H4 (cell line): ENCODE data around the gene TSEN54. TPM values are rescaled to one million over a fixed set of nuclear protein-coding genes. Genes with fewer than 3 reads are reported as not detected.

Experiments used
- DNase-seq: peaks from one replicate; pipeline ENCODE4 v3.0.0-alpha.2; 2015; ENCODE audit warnings: low spot score
- total RNA-seq: library from RNA; depleted of rRNA; stranded (reverse); fragments of >200 nt; shearing (Covaris generic); gene quantifications from 2 replicates; pipeline ENCODE4 v1.2.3, GENCODE V29; 2014

TSEN54 gene
- total RNA-seq, 1 experiment from 2014 or later = 24.1 TPM

DNA sequence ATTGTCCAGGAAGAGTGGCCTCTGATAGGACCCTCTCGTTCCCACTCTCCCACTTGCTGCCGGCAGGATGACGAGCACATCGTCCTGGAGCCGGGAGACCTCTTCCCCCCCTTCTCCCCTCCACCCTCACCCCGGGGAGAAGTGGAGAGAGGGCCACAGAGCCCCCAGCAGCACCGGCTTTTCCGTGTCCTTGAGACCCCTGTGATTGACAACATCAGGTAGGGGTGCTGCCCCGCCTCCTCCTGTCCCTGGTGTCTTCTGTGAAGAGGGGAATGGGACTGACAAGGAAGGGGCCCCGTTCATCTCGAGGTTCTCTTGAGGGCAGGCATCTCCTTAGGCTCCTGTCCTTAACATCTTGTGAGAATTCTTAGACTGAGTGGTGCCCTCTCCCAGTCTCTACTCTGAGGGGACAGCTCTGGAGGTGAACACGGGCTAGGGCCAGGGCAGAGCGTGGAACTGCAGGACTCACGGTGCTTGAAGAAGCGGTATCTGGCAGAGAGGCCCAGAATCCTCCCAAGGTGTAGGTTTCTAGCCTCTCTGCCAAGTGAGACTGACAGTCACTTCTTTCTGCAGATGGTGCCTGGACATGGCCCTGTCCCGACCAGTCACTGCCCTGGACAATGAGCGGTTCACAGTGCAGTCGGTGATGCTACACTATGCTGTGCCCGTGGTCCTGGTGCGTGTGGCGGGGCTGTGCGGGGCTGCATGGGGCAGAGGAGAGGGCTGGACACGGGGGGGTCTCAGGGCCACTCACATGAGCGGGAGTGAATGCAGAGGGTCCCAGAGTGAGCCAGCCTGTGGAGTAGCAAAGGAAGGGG is 27.4 kb upstream of the TSEN54 start:
- DNase-seq = no peak

DNA sequence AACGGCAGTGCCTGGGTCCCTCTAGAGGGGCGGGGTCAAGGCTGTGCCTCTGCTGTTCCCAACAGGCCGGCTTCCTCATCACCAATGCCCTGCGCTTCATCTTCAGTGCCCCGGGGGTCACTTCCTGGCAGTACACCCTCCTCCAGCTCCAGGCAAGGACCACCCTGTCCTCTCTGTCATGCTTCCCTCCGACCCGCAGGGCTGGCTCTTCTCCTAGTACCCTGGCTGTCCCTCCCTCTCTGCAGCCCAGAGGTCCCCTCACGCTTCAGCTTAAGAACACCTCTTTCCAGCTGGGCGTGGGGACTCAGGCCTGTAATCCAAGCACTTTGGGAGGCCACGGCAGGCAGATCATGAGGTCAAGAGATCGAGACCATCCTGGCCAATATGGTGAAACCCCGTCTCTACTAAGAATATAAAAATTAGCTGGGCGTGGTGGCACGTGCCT is 26.8 kb upstream of the TSEN54 start:
- DNase-seq = no peak

DNA sequence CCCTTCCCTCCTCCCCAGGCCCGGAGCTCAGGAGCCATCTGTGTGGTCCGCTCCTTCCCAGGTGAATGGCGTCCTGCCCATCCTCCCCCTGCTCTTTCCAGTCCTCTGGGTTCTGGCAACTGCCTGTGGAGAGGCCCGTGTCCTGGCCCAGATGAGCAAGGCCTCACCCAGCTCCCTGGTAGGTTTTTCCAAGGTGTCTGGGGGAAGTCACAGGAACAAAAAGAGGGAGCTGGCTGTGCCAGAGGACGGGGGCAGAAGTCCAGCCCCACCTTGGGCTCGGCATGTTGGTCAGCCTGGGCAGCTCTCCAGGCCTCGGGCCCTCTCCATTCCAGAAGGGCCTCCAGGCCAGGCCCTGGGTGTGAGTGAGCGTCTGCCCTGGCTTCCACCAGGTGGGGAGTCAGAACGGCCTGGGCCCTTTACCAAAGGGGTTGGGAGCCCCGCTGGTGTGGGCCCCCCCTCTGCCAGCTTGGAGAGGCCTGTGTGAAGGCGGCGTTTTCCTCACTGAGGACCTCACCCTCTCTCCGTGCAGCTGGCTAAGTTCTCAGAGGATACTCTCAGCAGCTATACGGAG is 26.1 kb upstream of the TSEN54 start:
- no peak for DNase-seq

DNA sequence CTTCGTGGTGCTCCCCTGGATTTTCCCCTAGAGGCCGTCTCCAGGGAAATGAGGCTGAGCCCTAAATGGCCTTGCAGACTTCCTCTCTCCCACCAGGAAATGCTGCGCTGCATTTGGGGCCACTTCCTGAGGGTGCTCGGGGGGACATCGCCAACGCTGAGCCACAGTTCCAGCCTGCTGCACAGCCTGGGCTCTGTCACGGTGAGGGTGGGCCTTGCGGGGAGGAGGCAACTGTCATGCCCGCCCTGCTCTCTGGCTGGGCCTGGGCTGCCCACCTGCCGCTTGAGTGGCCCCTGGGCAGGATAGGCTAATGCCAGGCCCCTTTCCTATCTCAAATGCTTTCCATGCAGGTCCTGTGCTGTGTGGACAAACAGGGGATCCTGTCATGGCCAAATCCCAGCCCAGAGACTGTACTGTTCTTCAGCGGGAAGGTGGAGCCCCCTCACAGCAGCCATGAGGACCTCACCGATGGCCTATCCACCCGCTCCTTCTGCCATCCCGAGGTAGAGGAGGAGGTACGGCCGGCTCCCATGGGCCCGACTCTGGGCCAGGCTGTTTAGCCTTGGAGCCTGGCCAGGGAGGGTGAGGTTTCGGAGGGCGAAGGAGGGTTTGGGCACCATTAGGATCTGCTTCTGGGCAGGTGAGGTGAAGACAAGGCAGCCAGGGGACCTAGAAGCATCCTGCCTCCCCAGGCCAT is 25.2 kb upstream of the TSEN54 start:
- no peak for DNase-seq

DNA sequence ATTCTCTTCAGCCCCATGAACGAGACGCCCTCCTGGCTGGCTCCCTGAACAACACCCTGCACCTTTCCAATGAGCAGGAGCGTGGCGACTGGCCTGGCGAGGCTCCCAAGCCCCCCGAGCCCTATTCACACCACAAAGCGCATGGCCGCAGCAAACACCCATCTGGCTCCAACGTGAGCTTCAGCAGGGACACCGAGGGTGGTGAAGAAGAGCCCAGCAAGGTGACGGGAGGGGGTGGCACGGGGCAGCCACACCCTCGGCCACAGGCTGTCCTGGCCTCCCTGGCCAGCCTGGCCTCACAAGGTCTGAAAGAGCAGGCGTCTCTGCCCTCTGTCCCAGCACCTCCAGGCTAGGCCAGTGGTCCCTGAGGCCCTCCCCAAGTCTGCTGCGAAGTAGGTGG is 24.6 kb upstream of the TSEN54 start:
- DNase-seq = no peak

DNA sequence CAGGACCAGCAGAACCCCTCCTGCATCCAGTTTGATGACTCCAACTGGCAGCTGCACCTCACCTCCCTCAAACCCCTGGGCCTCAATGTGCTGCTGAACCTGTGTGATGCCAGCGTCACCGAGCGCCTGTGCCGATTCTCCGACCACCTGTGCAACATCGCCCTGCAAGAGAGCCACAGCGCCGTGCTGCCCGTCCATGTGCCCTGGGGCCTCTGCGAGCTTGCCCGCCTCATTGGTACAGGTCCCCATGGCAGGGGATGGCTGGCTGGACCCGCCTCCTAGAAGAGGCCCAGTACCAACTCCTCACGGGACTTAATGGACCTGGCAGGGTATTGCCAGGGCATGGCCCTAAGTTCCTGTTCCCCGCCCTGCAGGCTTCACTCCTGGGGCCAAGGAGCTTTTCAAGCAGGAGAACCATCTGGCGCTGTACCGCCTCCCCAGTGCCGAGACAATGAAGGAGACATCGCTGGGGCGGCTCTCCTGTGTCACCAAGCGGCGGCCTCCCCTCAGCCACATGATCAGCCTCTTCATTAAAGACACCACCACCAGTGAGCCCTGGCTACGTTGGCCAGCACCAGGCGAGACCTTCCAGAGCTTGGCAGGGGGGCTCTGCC is 23.7 kb upstream of the TSEN54 start:
- DNase-seq = no peak

DNA sequence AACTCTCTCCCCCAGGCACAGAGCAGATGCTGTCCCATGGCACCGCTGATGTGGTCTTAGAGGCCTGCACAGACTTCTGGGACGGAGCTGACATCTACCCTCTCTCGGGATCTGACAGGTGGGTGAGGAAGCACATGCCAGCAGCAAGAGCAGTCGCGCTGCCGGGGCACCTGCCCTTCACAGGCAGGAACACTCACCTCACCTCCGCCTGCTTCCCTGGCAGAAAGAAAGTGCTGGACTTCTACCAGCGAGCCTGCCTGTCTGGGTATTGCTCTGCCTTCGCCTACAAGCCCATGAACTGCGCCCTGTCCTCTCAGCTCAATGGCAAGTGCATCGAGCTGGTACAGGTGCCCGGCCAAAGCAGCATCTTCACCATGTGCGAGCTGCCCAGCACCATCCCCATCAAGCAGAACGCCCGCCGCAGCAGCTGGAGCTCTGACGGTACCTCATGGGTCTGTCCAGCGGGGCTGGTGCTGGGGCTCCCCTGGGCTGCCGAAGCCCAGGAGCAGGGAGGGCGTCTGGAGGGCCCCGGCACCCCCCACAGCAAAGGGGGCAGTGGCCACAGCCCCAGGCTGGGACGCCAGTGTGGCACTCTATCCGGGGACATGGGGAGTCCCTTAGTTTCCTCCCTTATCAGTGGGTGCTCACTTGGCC is 22.7 kb upstream of the TSEN54 start:
- no peak for DNase-seq

DNA sequence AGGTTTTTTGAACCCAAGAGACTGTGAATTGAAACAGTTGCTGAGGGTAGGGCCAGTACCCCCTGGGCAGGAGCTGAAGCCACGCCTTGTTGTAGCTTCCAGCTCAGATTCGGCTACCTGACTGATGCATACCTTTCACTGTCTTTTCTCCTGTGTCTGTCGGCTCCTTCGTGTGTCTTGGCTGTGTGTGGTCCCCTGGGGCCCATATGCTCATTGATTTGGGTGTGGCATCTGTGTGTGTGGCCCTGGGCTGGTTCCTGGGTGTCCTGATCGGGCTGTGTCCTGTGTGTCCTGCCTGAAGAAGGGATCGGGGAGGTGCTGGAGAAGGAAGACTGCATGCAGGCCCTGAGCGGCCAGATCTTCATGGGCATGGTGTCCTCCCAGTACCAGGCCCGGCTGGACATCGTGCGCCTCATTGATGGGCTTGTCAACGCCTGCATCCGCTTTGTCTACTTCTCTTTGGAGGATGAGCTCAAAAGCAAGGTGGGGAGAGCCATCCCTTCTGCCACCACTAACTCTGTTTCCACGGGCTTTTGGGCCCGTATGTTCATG is 21.9 kb upstream of the TSEN54 start:
- DNase-seq = no peak

DNA sequence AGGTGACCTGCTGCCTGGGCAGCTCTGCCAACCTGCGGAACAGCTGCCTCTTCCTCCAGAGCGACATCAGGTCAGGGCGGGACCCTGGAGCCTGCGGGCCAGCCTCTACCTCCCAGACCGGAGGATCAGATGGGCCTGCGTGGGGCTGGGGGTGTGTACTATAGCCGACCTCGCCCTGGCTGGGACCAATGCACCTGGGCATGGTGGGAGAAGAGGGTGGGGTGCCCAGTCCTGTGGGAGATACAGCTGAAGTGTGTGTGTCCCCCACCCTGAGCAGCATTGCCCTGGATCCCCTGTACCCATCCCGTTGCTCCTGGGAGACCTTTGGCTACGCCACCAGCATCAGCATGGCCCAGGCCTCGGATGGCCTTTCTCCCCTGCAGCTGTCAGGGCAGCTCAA is 20.3 kb upstream of the TSEN54 start:
- no peak for DNase-seq

DNA sequence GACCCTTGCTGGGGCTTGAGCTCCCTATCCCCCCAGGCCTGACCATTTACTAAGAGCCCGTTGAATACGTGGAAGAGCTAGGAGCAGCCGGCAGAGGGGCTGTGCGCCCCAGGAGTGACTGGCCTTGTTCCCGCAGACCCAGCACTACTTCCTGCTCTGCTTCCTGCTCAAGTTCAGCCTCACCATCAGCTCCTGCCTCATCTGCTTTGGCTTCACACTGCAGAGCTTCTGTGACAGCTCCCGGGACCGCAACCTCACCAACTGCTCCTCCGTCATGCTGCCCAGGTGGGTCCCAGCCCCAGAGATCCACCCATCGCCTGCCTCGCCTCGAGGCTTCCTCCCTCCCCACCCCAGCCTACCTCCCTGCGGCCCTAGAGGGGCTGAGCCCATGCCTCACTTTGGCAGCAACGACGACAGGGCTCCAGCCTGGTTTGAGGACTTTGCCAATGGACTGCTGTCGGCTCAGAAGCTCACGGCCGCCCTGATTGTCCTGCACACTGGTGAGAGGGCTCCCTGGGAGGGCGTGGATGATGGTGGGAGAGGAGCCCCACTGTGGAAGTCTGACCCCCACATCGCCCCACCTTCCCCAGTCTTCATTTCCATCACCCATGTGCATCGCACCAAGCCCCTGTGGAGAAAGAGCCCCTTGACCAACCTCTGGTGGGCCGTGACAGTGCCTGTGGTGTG is 18.1 kb upstream of the TSEN54 start:
- DNase-seq = no peak

DNA sequence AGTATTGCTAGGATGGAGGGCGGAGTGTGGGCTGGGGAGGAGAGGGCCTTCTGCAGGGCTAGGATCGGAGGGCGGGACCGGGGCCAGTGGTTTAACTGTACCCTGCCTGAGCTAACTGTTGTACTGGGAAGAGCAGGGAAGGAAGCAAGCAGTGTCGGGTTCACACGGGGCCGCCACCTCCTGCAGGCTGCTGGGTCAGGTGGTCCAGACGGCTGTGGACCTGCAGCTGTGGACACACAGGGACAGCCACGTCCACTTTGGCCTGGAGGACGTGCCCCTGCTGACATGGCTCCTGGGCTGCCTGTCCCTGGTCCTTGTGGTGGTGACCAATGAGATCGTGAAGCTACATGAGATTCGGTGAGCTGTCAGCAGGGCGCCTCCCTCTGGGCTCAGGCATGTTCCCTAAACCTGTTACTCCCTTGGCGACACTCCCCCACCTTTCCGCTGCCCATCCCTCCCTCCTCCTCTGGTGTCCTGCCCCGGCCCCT is 17.6 kb upstream of the TSEN54 start:
- DNase-seq = no peak

DNA sequence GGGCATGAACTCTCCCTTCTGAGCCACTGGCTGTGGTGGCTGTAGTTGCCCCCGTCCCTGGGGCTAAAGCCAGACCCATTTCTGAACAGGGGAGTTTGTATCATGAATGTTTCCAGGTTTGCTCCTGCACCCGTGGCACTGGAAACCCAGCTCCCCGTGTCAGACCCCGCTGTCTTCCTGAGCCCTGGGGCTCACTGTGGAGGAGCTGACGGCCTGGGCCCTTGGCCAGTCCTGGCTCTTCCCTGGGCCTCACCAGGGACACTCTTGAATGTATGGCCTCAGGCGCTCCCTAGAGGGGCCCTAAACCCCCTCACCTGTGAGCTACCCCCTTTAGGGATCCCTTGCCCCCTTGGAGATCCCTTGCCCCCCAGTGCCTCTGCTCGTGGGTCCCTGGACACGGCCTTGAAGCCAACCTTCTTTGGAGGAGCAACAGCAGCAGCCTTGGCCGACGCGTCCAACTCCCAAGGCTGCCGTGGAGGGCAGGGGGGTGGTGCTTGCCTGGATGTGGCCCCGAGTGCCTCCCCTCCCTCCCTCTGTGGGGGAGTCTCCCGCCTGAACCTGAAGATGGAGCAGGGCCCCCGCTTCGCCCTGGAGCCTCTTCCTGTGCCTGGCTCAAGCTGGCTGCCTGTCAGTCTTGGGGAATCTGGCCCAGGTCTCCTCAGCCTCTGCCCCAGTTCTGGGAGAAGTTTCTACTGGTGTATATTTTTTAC is 16.9 kb upstream of the TSEN54 start:
- no peak for DNase-seq

DNA sequence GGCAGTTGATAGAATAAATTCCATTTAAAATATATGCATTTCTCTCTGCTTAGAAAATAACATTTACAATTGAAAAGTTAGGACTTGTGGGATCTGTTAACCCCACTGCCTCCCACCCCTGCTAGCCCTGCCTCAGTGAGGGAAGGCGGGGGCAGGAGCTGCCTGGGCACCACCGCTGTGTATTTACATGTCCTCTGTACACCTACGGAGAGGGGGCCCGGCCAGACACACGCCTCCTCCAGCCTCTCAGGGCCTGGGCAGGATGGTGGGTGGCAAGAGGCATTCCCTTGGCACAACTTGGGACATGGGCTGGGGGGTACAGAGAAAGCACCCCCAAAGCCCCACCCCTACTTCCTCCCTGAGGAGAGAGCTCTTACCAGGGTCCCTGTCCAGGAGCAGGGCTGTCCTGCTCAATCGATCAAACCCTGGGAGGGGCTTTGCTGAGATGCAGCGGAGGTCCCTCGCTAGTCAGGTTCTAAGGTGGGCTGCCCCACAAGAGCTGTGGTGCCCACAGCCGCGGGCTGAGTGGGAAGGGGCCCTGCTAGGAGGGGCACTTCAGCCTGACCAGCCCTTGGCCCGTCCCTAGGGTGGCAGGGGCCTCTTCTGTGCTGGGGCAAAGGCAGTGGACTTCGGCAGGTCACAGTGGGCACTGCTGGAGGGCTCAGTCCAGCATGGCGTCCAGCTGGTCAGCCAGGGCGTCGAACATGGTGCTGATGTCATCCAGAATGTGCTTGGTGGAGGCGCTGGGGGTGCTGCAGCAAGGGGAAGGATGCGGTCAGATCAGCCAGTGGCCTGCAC is 15.7 kb upstream of the TSEN54 start:
- DNase-seq = no peak

DNA sequence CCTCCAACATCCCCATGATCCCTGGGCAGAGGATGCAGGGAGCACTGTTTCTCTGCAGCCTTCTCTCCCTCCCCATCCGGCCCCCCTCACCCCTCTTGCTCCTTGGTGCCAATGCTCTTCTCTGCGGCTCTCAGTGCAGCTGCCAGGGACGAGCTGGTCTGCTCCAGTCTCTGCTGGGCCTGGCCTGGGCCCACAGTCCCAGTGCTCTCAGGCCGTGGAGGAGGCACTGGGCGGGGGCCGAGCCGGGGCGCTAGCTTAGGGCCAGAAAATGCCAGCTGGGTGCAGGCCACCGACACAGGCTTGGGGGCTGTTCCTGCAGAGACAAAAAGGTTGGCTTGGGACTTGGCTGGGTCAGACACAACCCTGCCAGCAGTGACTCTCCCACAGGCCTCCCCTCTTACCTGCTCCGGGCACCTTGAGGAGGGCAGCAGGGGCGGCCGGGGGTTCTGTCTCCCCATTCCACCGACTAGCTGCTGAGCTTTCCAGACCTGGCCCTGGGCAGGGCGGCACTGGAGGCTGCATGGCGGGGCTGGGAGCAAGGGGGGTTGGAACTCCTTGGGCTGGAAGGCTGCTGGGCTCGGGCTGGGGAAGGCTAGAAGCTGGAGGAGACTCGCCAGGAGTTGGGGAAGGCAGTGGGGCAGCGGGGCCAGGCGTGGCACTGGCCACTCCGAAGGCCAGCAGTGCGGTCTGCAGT is 14.8 kb upstream of the TSEN54 start:
- no peak for DNase-seq

DNA sequence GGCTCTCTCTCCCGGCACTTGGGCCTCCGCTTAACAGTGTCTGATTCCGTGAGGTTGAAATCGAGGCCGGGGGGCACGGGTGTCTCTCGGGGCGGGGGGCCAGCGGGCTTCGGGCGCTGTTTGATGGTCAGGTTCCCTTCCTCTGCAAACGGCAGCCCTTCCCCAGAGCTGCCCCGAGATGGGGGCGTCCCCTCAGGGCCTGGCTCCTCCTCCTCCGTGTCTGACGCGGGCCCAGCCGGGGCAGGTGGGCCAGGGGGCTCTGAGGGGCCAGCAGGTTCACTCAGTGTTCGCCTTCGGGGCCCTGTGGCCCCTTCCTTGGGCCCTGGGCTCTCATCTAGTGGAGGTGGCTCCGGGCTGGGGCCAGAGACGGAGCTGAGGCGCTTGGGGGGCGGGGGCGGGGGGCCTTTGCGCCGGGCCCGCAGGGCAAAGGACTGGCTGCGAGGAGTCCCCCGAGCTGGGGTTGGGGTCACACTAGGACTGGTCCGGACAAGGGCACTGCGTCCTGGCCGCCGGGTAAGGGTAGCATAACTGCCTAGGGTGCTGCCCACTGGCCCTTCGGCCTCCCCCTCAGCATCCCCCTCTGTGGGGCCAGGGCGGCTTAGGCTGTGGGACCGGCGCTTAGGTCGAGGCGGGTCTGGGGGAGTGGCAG is 14.1 kb upstream of the TSEN54 start:
- no peak for DNase-seq

DNA sequence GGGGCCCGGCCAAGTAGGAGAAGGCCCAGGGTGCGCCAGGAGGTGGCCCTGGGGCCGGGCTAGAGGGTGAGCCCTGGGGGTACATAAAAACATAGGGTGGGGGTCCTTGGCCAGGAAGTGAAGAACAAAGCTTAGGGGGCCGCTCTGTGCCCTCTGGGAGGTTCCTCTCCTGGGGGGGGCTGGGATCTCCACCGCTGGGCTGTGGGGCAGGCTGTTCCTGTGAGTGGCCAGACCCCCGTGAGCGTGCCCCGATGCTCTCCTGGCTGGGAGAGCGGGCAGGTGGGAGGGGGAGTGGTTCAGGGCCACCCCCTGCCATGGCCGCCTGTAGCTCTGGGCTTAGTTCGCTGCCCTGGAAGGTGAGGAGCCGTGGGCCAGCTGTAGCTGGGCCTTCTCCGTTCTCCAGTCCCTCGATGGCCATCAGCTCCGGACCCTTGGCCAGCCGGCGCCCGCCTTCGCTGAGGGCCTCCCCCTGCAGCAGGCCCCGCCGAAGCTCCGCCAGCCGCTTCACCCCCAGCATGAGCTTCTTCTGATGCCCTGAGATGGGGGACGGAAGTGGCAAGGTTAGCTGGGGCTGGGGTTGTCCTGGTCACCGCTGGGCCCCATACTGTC is 13.5 kb upstream of the TSEN54 start:
- DNase-seq = no peak

DNA sequence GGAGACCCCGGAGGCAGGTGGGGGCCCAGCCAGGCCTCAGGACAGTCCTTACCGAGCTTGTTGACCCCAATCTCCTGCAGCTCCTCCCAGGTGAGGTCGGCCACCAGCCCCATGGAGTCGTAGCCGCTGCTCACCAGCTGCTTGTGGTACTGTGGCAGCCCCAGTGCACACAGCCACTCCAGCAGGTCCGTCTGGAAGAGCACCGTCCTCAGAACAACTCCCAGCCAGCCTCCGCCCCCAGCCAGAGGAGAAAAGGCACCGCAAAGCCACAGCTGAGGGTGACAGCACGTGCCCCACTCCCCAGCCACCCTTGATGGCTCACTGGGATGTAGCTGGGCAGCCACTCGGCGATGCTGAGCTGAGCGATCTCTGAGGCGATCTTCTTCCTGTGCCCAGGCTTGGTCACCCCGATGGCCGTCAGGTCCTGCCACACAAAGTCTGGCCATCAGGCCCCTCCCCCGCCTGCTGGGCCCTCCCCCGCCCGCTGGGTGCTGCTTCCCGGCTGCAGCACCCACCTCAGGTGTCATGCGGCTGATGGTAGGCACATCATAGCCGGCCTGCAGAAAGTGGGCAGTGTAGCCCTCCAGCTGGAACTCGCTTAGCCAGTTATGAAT is 12.9 kb upstream of the TSEN54 start:
- DNase-seq = no peak

DNA sequence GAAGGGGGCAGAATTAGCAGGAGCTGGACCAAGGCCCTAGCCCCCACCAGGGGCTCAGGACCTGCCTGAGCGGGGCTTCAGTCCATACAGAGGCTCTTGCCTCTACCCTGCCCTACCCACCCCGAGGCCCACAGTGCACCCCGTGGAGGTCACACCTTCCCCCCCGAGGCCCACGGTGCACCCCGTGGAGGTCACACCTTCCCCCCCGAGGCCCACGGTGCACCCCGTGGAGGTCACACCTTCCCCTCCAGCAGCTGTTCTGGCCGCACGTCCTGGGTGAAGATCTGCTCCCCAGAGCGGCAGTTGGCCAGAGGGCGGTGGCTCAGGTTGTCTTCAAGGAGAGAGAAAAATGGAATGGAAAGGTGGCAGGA is 12.4 kb upstream of the TSEN54 start:
- DNase-seq = no peak
